ENCODE measurements around the gene PARD3B.

PARD3B gene

GRCh38 chr2:205022841-205023240, 477.6 kb downstream of the PARD3B start:
- DNase-seq = no peak

GRCh38 chr2:205024822-205025518, 479.7 kb downstream of the PARD3B start:
- DNase-seq = peak; percentile 92

GRCh38 chr2:205025580-205026240, 480.4 kb downstream of the PARD3B start:
- no peak for DNase-seq

GRCh38 chr2:205030695-205031094, 485.4 kb downstream of the PARD3B start:
- DNase-seq = no peak

GRCh38 chr2:205032093-205032551, 486.8 kb downstream of the PARD3B start:
- DNase-seq = no peak

GRCh38 chr2:205033431-205033830, 488.2 kb downstream of the PARD3B start:
- DNase-seq = no peak

- no peak for DNase-seq
These were observed 488.8 kb downstream of the PARD3B start for GRCh38 chr2:205034034-205034433.

GRCh38 chr2:205040323-205040722, 495.0 kb downstream of the PARD3B start:
- no peak for DNase-seq

- no peak for DNase-seq
These were observed 496.3 kb downstream of the PARD3B start for GRCh38 chr2:205041472-205042130.

GRCh38 chr2:205043285-205043684, 498.0 kb downstream of the PARD3B start:
- no peak for DNase-seq

GRCh38 chr2:205045706-205046105, 500.4 kb downstream of the PARD3B start:
- DNase-seq = no peak

- DNase-seq = no peak
These were observed 502.1 kb downstream of the PARD3B start for GRCh38 chr2:205047273-205047839.

GRCh38 chr2:205051417-205051816, 506.1 kb downstream of the PARD3B start:
- no peak for DNase-seq

- no peak for DNase-seq
These were observed 507.5 kb downstream of the PARD3B start for GRCh38 chr2:205052781-205053180.

GRCh38 chr2:205053827-205054410, 508.6 kb downstream of the PARD3B start:
- no peak for DNase-seq

- no peak for DNase-seq
These were observed 509.5 kb downstream of the PARD3B start for GRCh38 chr2:205054789-205055188.

- no peak for DNase-seq
These were observed 510.0 kb downstream of the PARD3B start for GRCh38 chr2:205055251-205055650.

GRCh38 chr2:205056151-205056561, 510.9 kb downstream of the PARD3B start:
- peak; percentile 52 for DNase-seq

GRCh38 chr2:205058409-205058808, 513.1 kb downstream of the PARD3B start:
- no peak for DNase-seq

- DNase-seq = peak; percentile 86
These were observed 515.0 kb downstream of the PARD3B start for GRCh38 chr2:205060269-205060668.

- no peak for DNase-seq
These were observed 520.8 kb downstream of the PARD3B start for GRCh38 chr2:205066081-205066480.

- no peak for DNase-seq
These were observed 524.7 kb downstream of the PARD3B start for GRCh38 chr2:205069928-205070327.

- DNase-seq = no peak
These were observed 525.6 kb downstream of the PARD3B start for GRCh38 chr2:205070889-205071288.
